Measurements from ENCODE around the gene TBP.
A peak's percentile ranks its signal among the peaks of the same experiment; 100 is the strongest.
"Not testable (repeated sequence)": the region's sequence is repeated elsewhere in the genome, so short reads cannot be mapped to it uniquely, and the experiment has no call there.

TBP gene

DNA sequence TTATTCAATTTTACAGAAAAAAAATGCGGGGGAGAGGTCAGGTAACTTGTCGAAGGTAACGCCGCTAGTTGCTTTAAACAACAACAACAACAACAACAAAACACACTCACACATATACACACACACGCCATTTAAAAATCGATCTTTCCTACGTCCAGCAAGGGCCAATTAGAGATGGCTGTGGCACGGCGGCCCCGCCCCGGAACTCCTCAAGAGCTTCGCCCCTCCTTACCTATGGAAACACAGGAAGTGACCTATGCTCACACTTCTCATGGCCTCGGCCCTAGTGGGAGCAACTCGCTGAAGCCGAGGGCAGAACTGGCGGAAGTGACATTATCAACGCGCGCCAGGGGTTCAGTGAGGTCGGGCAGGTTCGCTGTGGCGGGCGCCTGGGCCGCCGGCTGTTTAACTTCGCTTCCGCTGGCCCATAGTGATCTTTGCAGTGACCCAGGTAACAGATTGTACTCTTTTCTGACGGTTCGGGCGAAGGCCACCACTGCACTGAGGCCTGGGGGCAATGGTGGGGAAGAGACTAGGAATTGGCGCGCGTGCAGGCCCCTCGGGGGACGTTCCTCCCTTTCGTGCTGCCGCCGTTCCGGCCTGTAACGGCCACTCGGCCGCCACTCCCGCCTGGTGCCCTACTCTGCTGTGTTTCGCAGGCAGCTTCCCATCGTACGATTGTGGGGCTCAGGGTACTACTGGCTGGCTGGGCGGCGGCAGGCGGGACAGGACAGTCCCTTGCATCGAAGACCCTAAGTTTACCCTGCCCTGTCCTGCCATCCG, at the start of gene TBP:
Gene TBP, plus strand, starts transcription at position 357 of the 783 bp plus-strand sequence. CDS start 2,661 bp downstream, outside the sequence.
- DNase-seq: peak; percentile 91 to 97

DNA sequence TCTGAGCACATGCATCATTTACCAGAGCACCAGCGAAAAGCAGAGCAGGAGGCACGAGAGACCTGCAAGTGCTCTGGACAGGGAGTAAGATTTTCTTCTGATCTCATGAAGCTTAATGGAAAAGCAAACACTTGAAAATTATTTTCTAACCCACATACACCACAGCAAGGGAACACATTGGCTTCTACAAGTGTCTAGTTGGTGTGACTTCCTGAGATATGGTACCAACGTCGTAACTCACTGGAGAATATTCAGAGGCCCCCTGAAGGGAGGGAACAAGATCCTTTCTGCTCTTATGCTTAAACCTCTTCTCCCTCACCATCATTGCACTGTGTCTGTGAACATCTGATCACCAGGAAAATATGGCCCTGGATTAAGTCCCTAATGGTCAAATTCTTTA, 49.7 kb upstream of the TBP start:
- no peak for DNase-seq

DNA sequence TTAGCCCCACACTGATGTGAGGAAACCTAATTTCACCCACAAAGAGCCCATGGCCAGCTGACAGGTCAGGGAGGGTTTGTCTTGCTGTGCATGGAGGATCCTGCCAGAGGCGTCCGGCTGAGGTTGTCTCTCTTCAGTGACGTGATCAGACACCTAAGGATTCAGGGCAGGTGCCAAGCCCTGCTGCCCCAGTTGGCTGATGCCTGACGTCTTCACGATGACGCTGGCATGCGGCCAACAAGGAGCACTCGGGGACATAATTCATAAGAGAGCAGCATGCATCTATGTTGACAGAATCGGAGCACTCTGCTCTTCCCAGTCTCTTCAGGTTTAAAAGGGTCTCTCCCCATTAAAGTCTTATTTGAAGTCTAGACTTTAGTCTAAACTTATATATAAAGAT, 48.9 kb upstream of the TBP start:
- DNase-seq: no peak

DNA sequence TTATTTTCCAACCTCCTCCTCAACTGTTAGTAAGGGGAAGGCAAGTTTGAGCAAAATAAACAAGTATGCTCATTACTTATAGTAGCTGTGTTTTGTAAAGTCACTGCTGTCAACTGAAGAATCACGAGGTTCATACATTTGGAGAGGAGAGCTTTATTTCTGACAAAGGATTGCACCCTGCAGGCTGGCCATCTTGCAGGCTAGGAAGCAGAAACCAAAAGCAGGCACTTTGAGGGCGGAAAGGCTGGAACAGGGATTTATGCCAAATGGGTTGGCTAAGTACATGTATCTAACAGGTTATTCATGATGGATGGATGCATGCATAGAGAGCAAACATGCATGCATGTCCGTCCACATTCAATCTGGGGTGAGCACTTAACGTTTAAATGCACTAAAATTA, 47.7 kb upstream of the TBP start:
- DNase-seq: no peak

DNA sequence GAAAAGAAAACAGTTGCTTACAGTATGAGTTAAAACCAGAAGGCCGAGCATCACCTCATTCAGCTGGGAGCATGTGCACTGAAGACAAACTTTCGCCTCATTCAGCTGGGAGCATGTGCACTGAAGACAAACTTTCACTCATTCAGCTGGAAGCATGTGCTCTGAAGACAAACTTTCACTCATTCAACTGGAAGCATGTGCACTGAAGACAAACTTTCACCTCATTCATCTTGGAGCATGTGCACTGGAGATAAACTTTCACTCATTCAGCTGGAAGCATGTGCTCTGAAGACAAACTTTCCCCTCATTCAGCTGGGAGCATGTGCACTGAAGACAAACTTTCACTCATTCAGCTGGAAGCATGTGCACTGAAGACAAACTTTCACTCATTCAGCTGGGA, 46.4 kb upstream of the TBP start:
- DNase-seq: not testable (repeated sequence)

DNA sequence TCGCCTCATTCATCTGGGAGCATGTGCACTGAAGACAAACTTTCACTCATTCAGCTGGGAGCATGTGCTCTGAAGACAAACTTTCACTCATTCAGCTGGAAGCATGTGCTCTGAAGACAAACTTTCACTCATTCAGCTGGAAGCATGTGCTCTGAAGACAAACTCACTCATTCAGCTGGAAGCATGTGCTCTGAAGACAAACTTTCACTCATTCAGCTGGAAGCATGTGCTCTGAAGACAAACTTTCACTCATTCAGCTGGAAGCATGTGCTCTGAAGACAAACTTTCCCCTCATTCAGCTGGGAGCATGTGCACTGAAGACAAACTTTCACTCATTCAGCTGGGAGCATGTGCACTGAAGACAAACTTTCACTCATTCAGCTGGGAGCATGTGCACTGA, 45.9 kb upstream of the TBP start:
- not testable (repeated sequence) for DNase-seq

DNA sequence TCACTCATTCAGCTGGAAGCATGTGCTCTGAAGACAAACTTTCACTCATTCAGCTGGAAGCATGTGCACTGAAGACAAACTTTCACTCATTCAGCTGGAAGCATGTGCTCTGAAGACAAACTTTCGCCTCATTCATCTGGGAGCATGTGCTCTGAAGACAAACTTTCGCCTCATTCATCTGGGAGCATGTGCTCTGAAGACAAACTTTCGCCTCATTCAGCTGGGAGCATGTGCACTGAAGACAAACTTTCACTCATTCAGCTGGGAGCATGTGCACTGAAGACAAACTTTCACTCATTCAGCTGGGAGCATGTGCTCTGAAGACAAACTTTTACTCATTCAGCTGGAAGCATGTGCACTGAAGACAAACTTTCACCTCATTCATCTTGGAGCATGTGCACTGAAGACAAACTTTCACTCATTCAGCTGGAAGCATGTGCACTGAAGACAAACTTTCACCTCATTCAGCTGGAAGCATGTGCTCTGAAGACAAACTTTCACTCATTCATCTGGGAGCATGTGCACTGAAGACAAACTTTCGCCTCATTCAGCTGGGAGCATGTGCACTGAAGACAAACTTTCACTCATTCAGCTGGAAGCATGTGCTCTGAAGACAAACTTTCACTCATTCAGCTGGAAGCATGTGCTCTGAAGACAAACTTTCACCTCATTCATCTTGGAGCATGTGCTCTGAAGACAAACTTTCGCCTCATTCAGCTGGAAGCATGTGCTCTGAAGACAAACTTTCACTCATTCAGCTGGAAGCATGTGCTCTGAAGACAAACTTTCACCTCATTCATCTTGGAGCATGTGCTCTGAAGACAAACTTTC, 45.1 kb upstream of the TBP start:
- not testable (repeated sequence) for DNase-seq

DNA sequence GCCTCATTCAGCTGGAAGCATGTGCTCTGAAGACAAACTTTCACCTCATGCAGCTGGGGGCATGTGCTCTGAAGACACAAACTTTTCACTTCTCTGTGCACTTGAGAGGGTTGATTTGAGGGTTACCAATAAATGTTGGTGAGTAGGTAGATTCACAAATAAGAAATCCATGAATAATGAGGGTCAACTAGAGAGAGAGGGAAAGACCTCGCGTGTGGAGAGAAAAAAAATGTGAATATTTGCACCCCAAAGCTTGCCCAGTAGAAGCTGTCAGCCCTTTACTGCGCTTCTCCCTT, 44.5 kb upstream of the TBP start:
- DNase-seq: no peak

DNA sequence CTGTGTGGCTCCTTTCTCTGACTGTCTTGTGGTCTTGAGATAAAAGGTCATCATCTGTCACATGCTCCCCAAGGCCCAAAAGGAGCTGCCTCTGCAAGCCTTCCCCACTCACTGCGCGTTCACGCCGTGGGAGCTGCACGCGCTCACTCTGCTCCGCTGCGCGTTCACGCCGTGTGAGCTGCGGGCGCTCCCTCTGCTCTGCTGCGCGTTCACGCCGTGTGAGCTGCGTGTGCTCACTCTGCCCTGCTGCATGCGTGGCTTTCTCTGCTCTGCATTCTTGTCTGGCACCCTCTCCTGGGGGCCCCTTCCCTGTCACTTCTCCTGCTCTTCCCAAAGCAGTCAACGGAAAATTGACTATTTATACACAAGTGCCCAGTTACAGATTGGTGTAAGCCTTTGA, 43.5 kb upstream of the TBP start:
- DNase-seq: no peak

DNA sequence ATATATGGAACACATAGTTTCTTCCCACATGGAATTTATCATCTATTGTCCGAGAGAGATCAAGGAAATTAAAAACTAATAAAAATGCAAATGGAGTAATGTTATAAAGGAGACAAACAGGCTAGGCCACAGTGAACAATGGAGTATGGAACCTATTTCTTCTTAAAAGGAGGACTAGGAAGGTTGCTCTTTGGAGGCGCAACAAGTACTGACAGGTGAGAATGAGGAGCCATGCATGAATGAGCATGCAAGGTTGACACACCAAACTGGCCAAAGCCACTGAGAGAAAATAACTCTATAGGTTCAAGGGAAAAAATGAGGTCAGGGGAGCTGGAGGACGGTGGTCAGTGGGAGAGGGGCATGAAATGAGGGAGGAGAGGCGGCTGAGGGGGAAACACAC, 41.9 kb upstream of the TBP start:
- DNase-seq: no peak

DNA sequence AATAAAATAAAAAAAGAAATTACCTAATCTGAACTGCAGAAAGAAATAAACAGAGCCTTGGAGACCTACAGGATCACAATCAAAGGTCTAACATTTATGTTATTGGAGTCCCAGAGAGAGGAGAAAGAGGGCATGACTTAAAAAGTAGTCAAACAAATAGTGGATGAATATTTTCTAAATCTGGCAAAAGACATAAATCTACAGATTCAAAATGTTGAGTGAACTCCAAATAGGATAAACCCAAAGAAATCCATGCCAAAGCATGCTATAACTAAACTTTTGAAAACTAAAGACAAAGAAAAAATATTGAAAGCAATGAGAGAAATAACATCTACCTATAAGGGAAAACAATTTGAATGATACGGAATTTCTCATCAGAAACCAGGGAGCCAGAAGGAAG, 39.3 kb upstream of the TBP start:
- no peak for DNase-seq

DNA sequence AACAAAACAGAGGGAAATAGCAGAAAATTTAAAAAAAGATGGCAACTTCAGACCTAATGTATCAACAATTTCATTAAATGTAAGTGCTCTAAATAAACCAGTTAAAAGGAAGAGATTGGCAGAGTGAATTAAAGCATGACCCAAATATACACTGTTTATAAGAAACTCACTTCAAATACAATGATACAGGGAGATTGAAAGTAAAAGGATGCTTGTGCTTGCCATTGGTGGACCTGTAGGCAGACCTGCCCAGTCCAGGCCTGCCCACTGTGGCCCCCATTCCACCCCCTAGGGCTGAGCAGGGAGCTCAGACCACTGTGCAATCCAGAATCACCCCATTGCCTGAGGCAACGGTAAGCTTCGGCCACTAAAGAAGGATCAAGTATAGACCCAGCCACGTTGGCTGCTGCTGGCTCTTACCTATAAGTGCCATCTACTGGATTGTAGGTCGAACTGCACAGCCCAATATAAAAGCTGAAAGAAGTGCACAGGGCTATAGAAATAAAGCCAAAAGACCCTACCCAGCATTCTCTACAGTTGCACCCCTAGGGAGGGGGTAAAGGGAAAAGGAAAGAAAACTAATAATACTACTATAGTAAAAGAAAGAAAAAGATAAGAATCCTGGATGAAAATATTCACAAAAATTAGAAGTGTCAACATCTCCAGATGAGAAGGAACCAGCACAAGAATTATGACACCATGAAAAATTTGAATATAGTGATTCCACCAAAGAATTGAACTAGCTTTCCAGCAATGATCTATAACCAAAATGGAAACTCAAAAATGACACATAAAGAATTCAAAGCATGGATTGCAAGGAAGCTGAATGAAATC, 37.2 kb upstream of the TBP start:
- peak; percentile 11 to 15 for DNase-seq

DNA sequence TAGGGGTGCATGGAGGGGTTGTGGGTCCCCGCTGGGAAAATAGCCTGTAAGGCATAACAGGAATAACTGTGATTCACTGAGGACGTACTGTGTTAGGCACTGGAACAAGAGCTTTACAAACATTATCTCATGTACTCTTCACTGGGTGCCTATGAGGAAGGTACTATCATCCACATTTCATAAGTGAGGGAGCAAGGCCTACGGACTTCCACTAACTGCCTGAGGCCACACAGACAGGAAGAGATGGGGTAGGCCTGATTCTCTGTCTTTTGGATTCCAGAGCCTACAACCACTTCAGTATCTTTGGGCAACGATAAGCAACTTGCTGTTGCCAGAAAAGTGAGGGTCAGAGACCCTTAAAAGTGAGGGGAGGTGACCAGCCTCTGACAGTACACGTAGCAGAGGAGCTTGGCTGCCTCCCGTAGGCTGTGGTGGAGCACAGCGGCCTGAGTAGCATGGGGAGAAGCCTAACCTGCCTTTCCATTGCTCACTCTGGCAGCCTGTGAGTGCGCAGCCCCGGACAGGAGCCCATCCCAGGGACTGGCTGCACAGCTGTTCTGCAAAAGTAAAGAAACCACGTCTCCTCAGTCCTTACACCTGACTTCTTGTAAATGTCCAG, 31.5 kb upstream of the TBP start:
- no peak for DNase-seq

DNA sequence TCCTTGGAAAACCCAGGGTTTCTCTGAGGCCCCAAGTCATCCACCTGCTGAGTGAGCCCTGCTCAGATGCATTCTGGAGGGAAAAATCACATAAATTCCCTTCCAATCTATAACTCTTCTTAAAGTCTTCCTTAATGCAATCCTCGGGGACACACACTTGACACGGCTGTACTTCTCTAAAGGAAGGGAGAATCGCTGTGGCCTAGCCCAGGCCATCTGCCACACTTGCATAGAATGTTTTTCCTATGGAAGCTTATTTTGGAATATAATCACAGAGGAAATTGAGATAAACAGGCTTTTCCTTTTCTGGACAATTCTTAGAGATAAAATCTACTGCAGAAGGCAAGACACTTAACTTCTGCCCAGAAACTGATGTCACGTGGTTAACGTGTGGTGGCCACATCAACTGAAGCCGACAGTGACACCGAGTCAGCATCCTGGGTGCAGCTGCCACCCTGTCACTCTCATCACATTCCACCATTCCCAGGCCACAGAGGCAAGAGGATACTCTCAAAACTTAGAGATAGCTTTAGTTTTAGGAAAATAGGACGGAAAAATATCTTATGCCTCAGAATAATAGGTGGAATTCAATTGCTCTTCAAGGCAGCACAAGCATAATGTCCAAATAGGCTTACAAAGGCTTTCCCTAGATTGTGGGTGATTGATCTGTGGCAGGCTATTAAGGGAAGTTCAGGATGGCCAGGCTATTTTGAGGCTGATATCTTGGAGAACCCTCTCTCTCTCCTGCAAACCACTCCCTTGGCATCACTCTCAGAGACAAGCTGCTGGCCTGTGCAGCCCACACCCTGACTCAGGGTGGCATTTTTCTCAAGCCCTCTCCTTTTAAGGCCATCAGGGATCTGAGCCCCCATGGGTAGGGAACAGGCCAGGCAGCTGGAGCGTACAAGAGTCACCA, 30.7 kb upstream of the TBP start:
- no peak for DNase-seq

DNA sequence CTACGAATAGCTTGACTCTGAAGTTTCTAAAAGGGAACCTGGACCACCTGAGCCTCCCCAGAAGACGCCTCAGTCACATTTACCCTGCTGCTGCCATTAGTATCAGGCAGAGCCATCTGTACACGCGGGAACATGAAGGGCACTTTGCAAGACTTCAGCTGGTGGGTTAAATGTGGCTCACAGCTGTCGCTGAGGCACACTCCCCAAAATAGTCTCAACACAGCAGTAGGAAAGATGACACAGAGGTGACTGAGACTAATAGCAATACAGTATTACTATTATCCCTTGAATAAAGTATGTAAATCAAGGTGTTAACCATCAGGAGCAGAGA, 30.0 kb upstream of the TBP start:
- DNase-seq: no peak

DNA sequence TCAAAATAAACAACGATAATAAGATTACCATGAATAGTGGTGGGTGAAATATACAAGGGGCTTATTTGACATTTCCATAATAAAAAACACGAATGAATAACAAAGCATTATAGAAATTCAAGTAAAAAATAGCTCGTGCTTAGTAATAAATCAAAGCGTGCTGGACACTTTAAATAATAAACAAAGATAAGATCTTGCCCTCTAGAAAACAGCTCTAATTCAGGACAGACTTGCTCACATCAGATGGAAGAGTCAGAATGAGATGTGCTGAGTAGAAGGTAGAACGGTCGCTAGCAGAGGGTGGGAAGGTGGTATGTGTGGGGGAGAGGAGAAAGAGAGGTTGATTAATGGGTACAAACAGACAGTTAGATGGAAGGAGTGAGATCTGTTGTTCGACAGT, 28.4 kb upstream of the TBP start:
- DNase-seq: no peak

DNA sequence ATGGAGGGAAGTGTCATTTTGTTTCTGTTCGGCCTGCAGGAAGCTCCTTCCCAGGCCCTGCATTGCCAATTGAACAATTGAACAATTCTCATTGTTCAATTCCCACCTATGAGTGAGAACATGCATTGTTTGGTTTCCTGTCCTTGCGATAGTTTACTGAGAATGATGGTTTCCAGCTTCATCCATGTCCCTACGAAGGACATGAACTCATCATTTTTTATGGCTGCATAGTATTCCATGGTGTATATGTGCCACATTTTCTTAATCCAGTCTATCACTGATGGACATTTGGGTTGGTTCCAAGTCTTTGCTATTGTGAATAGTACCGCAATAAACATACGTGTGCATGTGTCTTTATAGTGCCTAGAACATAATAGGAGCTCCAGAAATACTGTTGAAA, 26.2 kb upstream of the TBP start:
- not testable (repeated sequence) for DNase-seq

DNA sequence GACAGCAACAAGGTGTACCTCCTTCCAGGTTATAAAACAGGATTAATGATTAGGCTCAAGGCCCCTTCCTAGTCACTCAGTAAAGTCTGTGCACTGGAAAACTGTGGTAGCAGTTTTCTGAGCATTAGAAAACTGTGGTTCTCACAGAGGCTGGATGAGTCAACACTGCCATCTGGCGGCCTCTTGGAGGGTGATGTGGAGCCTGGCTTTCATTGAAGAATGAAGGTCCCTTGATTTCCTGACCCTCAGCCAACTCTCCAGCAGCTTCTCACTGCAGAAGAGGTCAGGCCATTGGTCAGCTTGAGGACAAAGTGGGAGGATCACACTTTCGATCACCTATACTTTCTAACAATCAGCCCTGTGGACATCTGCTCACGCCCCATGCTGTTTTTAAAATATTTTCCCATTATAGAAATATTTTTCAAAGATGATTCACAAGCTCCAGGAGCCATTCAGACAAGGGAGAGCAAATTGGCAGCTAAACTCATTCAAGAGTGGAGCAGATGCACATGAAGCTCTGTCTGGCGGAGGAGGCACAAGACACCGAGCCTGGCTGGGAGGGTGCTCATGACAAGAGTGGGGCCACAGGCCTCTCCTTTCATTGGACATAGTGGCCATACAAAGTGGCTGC, 24.2 kb upstream of the TBP start:
- DNase-seq: peak; percentile 53 to 58

DNA sequence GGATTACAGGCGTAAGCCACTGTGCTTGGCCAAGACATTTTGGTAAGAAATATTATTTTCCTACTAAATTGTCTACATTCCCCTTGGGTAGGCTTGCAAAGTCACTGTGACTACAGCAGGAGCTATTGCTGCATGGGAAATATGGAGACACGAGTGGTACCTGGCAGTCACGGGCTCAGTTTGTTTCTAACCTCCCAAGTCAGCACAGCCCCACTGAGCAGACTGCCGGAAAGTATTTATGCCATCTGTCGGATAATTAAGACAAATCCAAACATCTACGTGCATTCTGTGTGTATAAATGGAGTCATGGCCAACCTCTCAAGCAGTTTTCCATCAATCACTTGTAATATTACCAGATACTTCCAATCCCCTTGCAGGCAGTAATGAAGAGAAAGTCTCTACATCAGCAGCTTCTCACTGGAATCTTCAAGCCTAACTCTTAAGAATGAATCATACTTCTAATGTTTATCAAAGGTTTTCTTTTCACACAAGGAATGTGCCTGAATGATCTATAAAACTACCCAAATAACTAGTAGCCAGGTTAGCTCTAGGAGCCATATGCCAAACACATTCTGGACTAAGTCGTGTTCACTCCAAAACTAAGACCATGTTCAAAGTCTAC, 21.2 kb upstream of the TBP start:
- no peak for DNase-seq

DNA sequence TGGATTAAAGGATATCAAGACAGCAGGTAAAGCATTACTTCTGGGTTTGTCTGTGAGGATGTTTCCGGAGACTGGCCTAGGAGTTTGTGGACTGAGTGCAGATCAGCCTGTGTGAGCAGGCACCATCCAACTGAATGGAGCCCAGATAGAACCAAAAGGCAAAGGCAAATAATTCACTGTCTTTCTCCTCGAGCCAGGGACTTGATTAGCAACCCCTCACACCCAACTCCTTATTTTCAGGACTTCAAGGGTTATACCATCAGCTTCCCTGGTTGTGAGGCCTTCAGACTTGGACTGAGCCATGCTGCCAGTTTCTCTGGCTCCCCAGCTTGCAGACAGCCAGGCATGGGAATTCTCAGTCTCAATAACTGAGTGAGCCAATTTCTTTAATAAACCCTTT, 20.4 kb upstream of the TBP start:
- no peak for DNase-seq

DNA sequence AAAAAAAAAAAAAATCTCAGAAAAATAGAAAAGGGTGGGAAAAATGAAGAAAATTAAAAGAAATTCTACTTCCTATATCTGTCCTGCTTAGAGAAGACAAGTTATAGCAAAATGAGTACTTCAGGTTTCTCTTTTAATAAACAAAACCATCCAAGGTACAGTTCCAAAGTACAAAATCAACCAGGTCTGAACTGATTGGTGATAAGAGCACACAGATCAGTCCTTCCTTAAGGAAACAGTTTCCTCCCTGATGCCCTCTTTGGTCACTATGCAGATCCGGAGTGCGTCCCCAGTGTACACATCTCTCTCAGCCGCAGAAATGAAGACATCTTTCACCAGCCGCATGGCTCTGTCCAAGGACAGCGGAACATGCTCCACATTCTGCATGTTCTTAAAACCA, 19.2 kb upstream of the TBP start:
- no peak for DNase-seq
